ENCODE data around the gene JPH4. TPM values are rescaled to one million over a fixed set of nuclear protein-coding genes. Genes with fewer than 3 reads are reported as not detected.

JPH4 gene
- total RNA-seq, 4 donors from 2014 or later, result 0.19 to 2.0 (median 1.2) TPM

DNA sequence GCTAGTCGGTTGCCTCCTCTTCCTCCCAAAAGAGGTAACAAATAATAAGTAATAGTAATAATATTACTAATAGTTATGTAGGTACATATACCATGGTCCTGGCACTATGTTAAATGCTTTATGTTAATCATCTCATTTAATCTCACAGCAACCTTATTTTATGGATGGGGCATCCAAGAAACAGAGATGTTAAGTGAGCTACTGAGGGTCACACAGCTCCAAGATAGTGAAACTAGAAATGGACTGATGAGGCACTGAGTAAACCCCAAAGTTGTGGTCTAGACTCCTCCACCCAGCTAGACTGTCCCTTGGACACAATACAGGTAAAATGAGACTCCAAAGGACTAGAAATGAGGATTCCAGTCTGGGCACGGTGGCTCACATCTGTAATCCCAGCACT is 42.1 kb downstream of the JPH4 start:
- TF ChIP-seq, protein P1, sequence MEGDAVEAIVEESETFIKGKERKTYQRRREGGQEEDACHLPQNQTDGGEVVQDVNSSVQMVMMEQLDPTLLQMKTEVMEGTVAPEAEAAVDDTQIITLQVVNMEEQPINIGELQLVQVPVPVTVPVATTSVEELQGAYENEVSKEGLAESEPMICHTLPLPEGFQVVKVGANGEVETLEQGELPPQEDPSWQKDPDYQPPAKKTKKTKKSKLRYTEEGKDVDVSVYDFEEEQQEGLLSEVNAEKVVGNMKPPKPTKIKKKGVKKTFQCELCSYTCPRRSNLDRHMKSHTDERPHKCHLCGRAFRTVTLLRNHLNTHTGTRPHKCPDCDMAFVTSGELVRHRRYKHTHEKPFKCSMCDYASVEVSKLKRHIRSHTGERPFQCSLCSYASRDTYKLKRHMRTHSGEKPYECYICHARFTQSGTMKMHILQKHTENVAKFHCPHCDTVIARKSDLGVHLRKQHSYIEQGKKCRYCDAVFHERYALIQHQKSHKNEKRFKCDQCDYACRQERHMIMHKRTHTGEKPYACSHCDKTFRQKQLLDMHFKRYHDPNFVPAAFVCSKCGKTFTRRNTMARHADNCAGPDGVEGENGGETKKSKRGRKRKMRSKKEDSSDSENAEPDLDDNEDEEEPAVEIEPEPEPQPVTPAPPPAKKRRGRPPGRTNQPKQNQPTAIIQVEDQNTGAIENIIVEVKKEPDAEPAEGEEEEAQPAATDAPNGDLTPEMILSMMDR (IDR thresholded peaks at IDR 0.05; ENCODE audit: low read depth), result no peak

DNA sequence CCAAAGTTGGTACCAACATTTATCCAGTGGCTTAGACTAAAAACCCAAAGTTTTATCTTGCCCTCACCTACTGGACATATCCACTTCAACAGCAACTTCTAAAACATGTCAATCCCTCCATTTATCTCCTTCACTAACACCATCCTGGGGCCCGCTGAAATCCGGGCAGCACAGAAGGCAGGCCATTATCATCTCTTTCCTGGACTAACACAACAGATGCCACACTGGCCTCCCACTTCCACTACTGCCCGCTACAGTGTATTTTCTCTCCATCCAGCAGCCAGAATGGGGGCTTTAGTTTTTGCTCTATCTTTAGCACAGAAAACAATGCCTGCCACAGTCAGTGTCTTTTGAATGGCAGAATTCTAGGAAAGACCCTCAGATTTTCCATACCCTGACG is 42.6 kb downstream of the JPH4 start:
- TF ChIP-seq, protein P1 (IDR thresholded peaks at IDR 0.05; ENCODE audit: low read depth), result no peak

DNA sequence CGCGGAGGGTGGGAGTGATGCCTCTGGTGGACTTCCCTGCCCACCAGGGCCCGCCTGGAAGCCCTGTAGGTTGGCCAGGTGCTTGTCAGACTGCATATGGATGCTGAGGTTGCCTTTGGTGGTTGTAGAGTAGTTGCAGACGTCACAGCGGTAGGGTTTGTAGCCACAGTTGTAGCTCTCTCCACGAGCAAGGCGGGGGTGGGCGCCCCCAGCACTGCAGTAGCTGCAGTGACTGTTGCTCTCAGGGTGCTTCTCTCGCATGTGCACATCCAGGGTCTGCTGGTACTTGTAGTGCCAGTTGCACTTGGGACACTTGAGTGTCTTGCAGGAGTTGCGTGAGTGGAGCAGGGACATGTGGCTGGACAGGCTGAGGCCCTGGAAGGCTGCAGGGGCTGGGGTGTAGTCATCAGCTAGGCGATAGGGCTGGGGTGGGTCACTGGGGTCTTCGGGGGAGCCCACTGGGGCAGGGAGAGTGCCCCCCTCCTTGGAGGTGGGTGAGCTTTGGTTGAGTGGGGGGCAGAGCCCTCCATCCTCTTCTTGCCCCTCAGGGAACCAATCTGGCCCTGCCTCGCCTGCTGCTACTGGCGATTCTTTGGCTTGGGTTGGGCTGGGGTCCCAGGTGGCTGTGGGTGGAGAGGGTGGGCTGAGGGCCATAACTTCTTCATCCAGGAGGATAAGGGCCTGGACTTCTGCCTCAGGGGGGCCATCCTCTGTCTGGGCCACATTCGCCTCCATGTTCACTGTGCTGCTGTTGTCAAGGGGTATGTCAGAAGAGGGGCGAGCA is 44.7 kb downstream of the JPH4 start:
- TF ChIP-seq, protein P1 (IDR thresholded peaks at IDR 0.05; ENCODE audit: low read depth), result no peak

DNA sequence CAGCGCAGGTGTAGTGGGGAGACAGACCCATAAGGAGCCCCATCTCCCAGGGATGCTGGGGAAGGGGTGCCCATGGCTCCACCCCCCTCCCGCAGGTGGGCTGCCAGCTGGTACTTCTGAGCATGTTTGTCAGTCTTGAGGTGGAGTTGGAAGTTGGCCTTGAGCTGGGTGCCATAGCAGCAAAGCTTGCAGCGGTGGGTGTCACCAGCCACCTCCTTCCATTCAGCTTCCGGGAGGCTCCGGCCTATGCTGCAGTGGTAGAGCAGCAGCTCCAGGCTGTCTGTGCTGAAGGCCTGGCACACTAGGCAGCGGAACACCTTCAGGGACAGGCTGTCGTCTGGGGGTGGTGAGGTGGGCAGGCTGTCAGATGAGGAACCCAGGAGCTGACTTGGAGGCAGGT is 45.9 kb downstream of the JPH4 start:
- TF ChIP-seq, protein P1 (IDR thresholded peaks at IDR 0.05; ENCODE audit: low read depth), result no peak

DNA sequence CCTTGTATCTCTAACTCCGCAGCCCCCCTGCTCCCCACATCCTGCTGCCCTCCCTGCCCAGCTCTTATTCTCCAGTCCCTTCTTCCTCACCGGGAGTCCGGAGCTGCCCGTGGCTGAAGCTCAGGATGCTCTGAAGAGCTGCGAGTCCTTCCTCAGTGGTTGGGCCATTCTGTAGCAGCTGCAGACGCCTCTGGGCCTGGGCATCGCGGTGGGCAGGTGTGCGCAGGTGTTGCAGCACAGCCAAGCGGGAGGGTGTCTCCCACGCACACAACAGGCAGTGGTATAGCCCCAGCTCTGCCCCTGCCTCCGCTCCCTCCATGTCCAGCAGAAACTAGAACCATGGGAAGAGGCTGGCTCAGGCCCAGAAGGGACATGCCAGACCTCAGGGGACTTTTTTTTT is 47.2 kb downstream of the JPH4 start:
- TF ChIP-seq, protein P1 (IDR thresholded peaks at IDR 0.05; ENCODE audit: low read depth), result no peak

DNA sequence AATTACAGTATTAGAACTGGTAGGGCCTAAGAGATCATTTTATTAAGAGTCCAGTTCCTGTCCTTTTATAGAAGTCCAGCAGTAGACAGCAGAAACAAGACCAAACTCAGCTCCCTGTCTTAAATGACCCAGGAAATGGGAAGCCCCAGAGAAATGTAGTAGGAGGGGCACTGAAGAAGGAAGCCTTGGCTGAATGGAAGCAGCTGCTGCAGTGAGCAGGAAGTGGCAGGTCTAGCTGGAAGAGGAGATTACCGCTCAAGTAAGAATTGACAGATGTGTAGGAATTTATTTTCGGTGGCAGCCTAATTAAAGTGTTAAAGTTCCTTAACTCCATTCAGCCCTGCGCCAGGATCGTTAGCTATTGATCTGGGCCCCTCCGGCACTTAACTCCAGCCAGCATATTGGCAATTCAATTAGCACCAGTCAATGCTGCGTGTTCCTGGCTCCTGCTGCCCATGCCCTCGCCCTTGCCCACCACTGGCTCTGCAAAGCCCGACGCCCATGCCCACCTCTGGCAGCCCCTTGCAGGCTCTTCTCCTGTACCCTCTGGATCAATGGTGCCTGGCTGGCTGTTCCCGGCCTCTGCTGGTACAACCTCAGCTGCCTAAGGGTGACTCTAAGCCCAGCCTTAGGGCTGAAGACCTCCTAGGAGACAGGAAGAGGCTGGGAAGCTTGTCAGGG is 48.1 kb downstream of the JPH4 start:
- TF ChIP-seq, protein P1 (IDR thresholded peaks at IDR 0.05; ENCODE audit: low read depth), result no peak

DNA sequence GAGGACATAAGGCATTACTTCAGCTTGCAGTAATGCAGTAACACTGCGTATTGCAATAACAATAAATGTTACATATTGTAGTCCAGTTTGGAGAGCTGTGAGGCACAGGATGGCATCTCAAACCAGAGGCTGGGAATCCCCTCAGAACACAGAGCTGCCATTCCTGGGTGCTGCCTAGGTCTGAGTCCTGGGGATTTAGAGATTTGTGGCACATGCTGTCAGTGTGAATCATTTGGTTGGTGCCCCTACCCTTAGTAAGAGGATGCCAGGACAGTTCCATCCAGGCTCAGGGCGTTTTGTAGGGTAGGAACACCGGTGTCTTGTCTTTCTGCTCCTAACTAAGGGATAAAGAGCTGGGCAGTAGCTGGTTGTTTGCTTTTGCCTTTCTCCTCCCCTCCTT is 49.6 kb downstream of the JPH4 start:
- TF ChIP-seq, protein P1 (IDR thresholded peaks at IDR 0.05; ENCODE audit: low read depth), result no peak

Measured in subcutaneous adipose tissue (tissue), 4 donors.